Stimulated activated CD4-positive, alpha-beta T cell treated with anti-CD3 and anti-CD28 coated beads, Interleukin-1b, Interleukin-23, amount 100 ng/mL, for 24 hours (primary cell): ENCODE results near the gene PEF1.

Experiments used
- DNase-seq, 4 experiments: peaks; one replicate each; pipeline ENCODE4 v3.0.0-alpha.2; 2020; ENCODE audit warnings: low read depth in 4 of 4, low spot score in 1 of 4

The PEF1 gene

GRCh38 chr1:31671561-31672201 is 27.0 kb upstream of the PEF1 start:
- DNase-seq = no peak

DNA sequence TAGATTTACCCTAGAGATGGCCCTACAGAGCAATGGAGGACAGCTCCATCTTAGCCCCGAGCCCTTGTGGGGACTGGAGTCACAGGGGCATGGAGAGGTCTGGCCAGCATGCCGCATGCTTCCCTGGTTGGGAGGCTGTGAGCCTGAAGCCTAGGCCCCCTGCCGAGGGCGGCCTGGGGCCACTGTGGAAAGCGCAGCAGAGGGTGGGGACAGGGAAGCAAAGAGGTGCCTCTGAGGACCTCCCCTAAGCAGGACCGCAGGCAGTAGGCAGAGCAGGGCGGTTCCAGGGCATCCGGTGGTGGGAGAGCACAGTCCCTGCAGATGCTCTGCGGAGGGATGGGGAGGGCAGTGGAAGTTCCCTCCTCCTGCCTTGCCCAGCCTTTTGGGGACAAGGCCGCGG is 26.5 kb upstream of the PEF1 start:
- DNase-seq = no peak

GRCh38 chr1:31670593-31670964 is 25.9 kb upstream of the PEF1 start:
- no peak for DNase-seq

- DNase-seq = no peak
Measured at GRCh38 chr1:31669786-31670592, 25.3 kb upstream of the PEF1 start.

- DNase-seq = no peak
Measured at GRCh38 chr1:31669433-31669785, 24.7 kb upstream of the PEF1 start.

- DNase-seq = no peak
Measured at GRCh38 chr1:31668303-31668883, 23.7 kb upstream of the PEF1 start.

DNA sequence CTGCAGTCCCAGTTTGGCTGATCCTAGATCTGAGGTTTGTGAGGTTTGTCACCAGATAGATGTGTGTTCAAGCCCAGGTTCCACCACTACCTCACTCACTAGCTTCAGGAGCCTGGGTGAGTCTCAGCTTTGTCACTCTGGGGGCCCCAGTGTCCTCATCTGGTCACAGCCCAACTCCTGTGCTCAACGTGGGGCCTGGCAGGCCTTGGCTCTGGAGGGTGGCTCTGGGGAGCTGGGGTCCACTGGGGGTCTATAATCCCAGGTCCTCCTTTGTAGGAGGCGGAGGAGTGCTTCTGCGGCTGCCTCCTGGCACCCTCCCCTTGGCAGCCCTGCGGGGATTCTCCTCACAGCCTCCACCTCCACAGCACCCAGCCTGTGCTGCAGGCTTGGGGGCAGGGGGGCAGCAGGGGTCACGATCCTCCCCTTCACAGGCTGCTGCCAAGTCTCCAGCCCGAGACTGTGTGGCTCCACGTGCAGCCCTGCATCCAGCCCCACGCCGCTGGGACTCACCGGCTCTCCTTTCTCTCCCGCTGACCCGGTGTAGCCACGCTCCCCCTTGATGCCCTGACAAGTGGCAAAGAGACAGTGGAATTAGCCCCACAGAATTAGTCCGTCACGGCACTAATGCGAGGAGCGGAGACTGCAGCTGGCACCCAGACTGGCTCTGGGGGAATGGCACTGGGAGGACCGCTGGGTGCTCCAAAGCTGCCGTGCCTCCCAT is 22.5 kb upstream of the PEF1 start:
- DNase-seq = no peak

- no peak for DNase-seq
Measured at GRCh38 chr1:31666263-31666963, 21.7 kb upstream of the PEF1 start.

GRCh38 chr1:31665234-31665878 is 20.7 kb upstream of the PEF1 start:
- no peak for DNase-seq

GRCh38 chr1:31664528-31664927 is 19.9 kb upstream of the PEF1 start:
- no peak for DNase-seq

GRCh38 chr1:31663622-31664452 is 19.2 kb upstream of the PEF1 start:
- DNase-seq = peak; percentile 14 to 57 (median 34)

GRCh38 chr1:31662463-31662862 is 17.8 kb upstream of the PEF1 start:
- no peak for DNase-seq

- no peak for DNase-seq
Measured at GRCh38 chr1:31661856-31662255, 17.2 kb upstream of the PEF1 start.

DNA sequence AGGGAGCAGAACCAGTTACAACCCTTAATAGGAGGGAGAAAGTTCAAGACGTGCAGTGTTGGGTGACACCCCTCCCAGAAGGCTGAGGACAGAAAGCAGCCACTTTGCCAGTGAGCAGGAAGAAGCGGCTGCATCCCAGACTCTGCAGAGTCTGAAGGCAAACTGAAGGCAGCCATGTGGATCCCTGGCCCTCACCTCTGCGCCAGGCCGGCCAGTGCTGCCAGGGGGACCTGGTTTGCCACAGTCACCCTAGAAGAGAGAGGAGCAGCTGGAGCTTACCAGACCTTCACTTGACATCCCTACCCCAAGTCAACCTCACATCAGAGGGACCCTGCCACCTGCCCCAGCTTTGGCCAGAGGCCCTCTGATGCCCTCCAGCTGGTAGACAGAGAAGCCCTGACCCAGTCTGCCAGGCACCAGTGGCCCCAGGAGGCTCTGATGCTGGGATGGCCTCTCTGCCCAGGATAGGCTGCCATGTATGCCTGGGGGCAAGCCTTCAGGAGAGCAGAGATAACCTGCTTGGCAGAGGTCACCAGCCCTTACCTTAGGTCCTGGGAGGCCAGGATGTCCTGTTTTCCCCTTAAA is 16.3 kb upstream of the PEF1 start:
- DNase-seq = no peak

DNA sequence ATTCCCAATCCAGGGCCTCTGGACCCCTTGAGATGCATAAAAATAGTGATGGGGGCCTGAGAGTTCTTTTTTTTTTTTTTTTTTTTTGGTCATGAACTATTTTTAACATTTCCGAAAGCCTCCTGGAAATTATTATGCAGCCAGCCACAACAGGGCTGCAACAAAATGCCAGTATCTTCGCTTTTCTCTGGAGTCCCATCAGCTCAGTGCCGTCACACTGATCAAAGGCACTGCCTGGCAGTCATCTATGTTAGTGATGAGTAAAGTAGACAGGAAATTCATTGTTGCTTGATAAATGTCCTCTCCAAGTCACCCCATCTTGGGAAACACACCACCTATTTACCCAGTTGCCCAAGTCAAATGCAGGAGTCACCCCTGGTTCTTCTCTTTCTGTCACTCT is 15.2 kb upstream of the PEF1 start:
- no peak for DNase-seq

GRCh38 chr1:31658721-31659120 is 14.0 kb upstream of the PEF1 start:
- no peak for DNase-seq

- DNase-seq = no peak
Measured at GRCh38 chr1:31657972-31658510, 13.4 kb upstream of the PEF1 start.

GRCh38 chr1:31657020-31657804 is 12.5 kb upstream of the PEF1 start:
- DNase-seq = no peak

- no peak for DNase-seq
Measured at GRCh38 chr1:31655756-31656155, 11.1 kb upstream of the PEF1 start.
